A549 (cell line): Measurements from ENCODE around the gene TOM1L2.

ENCODE experiments used
- EHMT2 ChIP-seq: fragments of 200-600 bp; sonication (generic); IDR thresholded peaks from 2 replicates; pipeline ENCODE4 v1.6.1; 2016; ENCODE audit warnings: antibody characterized with exemption, low read depth, mild to moderate bottlenecking, moderate library complexity
- MAX ChIP-seq: IDR thresholded peaks from 2 replicates; pipeline ENCODE4 v1.6.1; 2012
- POLR2A ChIP-seq: IDR thresholded peaks from 2 replicates; pipeline ENCODE4 v1.6.1; 2012; ENCODE audit warnings: mild to moderate bottlenecking, low read length
- REST ChIP-seq: fragments of 200-600 bp; sonication (generic); IDR thresholded peaks from 2 replicates; pipeline ENCODE4 v1.6.1; 2016; ENCODE audit warnings: antibody characterized with exemption, mild to moderate bottlenecking, moderate library complexity
- TF ChIP-seq, protein P1 (sequence below): fragments of >200 bp; sonication (Bioruptor Twin); formaldehyde crosslinking; IDR thresholded peaks from 3 replicates; pipeline ENCODE4 v1.5.1; 2016
- TF ChIP-seq, protein P2 (sequence below): IDR thresholded peaks from 2 replicates; pipeline ENCODE4 v1.6.1; 2012

DNA sequence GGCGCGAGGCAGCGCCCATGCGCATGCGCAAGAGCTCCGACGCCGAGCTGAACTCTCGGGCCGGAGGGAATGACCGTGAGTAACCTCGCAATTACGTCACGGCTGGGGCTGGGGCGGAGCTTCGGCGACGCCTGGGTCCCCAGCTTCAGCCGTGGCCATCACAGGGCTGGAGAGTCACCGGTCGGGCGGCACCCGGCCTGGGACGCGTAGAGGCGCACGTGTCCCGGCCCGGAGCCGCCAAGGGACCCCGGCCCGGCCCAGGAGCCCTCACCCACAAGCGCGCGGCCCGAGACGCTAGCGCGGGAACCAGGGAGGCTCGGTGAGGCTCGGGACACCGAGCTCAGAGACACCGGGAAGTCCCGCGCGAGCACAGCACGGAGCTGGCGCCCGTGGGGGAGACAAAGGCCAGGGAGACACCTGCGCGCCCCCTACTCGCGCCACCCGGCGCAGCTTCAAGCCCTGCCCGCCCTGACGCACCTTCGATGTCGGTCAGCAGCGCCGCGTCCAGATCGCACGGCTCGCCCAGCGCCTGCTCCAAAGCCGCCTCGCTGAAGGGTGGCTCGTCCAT lies 135.9 kb downstream of the TOM1L2 start:
- TF ChIP-seq EHMT2 (no peak), REST (peak; percentile 53; the same call in 1 of the 2 replicates), MAX (peak; percentile 92), POLR2A (peak; percentile 89)
- TF ChIP-seq, protein P1, sequence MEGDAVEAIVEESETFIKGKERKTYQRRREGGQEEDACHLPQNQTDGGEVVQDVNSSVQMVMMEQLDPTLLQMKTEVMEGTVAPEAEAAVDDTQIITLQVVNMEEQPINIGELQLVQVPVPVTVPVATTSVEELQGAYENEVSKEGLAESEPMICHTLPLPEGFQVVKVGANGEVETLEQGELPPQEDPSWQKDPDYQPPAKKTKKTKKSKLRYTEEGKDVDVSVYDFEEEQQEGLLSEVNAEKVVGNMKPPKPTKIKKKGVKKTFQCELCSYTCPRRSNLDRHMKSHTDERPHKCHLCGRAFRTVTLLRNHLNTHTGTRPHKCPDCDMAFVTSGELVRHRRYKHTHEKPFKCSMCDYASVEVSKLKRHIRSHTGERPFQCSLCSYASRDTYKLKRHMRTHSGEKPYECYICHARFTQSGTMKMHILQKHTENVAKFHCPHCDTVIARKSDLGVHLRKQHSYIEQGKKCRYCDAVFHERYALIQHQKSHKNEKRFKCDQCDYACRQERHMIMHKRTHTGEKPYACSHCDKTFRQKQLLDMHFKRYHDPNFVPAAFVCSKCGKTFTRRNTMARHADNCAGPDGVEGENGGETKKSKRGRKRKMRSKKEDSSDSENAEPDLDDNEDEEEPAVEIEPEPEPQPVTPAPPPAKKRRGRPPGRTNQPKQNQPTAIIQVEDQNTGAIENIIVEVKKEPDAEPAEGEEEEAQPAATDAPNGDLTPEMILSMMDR = 0 out of 3 replicates have a peak, but pooled peaks have one; percentile 13
- TF ChIP-seq, protein P2, sequence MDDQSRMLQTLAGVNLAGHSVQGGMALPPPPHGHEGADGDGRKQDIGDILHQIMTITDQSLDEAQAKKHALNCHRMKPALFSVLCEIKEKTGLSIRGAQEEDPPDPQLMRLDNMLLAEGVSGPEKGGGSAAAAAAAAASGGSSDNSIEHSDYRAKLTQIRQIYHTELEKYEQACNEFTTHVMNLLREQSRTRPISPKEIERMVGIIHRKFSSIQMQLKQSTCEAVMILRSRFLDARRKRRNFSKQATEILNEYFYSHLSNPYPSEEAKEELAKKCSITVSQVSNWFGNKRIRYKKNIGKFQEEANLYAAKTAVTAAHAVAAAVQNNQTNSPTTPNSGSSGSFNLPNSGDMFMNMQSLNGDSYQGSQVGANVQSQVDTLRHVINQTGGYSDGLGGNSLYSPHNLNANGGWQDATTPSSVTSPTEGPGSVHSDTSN = no peak
